GM20431 (cell line): ENCODE results near the gene GABBR2.
"Not testable (repeated sequence)": the region's sequence is repeated elsewhere in the genome, so short reads cannot be mapped to it uniquely, and the experiment has no call there.

Source experiments
- in situ Hi-C: fragments of 300-500 bp; cut with MseI, MboI; formaldehyde crosslinking; loops from one replicate; pipeline ENCODE4 v1.15.0; 2020; ENCODE audit warnings: low sequenced_read_pairs; ENCODE audit not compliant: unreplicated experiment

GABBR2 gene

DNA sequence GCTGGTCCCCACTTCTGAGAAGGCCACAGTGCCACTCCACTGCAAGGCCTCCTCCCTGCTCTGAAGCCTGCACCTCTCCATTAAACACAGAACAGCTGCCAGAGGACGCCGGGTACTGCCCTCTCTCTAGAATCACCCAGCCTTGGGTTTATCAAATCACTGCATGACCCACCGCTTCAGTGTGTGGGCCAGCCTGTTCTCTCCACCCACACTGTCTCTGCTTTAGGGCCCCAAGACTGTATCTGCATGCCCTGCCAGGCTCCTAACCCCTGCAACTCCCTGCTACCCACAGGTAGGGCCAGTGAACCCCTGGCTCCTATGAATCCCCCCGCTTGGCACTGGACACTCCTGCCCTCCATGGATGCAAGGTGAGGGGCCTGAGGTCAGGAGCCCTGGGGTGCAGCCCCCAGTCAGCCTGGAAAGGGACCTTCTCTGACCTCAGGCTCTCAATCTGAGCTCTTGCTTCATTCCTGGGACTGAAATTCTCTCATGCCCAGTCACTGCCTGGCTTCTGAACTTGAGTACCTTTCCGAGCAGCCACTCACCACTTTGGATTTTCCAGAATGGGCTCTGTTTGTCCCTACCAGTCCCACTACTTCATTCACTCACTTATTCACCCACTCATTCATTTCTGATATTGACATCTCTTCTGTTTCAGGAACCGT, 206.3 kb downstream of the GABBR2 start:
- in situ Hi-C loops: no loop called here

DNA sequence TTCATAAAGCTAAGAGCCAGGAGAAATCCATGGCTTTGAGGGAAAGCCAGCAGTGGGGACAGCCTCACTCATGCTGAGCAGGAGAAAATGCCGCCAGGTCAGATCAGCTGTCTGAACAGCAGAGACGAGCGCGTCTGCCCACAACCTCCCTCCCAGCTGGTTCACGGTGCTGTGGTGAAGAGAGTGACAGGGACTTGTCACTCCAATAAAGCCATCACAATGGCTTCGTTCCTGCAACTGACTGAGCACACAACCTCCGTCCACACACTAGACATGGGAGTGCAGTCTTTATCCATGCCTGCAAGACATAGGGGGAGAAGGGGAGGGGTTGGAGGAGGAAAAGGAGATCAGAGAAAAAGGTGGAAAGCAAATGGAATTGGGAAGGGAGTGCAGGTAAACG, 206.9 kb downstream of the GABBR2 start:
- in situ Hi-C loops: no loop called here

DNA sequence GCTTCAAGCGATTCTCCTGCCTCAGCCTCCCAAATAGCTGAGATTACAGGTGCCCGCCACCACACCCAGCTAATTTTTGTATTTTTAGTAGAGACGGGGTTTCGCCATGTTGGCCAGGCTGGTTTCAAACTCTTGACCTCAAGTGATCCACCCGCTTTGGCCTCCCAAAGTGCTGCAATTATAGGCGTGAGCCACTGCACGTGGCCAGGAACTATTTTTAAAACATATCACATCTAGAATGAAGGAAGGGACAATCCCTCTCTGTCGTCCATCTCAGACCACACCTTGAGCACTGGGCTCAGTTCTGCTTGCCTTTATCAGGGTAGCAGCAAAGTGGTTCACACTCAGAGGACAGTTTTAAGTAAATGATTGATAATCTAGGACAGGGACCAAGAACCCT, 207.5 kb downstream of the GABBR2 start:
- in situ Hi-C loops: not testable (repeated sequence)

DNA sequence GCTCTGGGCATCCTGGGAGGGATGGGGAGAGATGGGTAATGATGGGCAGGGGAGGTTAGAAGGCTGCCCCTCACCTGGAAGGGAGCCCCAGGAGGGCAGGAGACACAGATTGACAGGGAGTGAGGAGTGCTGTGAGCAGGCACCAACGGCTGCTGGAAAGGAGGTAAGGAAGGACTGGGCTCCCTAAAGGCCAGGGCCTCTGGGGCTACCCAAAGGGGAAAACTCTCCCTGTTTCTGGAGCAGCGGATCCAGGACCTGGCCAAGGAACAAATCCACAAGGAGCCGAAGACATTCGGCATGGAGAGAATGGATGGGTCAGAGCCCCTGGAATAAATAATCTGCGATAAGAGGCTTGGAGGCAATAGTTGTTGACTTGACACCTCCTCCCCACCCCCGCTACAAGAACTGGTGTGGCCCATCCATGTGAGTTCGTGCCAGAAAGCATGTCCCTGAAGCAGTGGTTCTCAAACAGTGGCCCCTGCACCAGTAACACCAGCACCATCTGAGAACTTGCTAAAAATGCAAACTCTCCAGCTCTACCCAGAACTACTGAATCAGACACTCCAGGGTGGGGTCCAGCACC, 208.3 kb downstream of the GABBR2 start:
- in situ Hi-C loops: no loop called here

DNA sequence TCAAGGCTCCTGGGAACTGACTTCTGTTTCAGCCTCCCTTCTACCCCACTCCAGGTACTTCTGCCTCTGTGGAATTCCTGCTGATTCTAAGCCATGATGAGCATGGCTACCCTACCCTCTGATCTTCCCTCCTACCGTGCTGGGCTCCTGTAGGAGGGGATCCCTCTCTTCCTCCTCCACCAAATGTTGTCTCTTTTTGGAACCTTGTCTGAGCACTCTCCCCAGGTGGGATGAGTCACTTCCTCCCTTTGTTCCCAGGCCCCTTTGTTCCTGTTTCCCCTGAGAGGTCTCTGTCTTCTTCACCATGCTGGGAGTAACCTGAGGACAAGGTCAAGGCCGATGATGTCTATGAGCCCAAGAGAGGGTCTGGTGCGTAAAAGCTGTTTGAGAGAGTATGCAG, 213.2 kb downstream of the GABBR2 start:
- in situ Hi-C loops: no loop called here

DNA sequence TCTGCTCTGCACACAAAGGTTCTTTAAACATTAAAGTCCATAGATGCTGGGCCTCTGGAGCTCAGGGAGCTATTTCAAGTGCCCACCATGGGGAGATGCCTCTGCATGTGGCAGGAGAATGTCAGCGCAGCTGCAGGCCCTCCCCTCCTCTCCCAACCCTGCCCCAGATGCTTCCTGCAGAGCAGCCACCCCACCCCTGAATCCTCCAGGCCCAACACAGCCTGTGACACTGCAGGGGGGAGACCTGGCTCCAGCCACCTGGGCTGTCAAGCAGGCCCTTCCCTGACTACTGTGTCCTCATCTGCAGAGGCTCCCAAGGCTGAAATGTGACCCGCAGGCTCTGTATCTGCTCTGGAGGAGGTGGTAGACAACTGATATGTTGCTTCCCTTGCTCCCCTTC, 213.9 kb downstream of the GABBR2 start:
- in situ Hi-C loops: no loop called here

DNA sequence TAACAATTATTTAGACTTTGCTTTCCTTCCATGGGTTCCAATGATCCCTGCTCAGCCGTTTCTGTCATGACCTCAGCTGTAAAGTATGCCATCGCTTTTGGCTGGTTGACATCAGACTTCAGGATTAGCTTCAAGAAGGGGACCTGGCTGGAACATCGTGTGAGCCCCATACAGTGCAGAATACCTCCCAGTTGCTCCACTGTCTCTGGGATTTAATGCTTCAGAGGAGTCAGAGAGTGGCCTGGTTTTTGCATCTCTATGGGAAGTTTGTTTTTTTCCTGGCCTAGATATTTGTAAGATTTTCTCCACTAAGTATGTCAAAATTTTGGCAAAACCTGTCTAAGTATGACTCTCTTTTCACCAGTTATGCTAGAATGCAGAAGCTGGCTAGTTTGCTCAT, 216.9 kb downstream of the GABBR2 start:
- in situ Hi-C loops: no loop called here

DNA sequence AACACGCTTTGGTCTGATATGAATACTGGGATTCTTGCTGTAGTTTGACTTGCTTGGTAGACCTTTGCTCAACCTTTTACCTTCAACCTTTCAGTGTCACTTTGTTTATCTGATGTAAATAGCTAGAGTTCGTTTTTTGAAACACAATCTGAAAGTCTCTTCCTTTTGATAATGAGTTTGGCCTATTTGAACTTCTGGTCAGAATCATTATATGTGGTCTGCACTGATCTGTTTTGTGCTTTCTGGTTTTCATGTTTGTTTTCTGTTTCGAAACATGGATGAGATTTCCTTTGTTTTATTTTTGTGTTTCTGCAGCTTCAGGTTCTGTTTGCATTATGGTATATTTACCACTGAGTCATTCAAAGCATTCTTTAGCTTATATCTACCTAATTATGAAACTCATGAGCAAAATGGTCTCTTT, 217.5 kb downstream of the GABBR2 start:
- in situ Hi-C loops: no loop called here

DNA sequence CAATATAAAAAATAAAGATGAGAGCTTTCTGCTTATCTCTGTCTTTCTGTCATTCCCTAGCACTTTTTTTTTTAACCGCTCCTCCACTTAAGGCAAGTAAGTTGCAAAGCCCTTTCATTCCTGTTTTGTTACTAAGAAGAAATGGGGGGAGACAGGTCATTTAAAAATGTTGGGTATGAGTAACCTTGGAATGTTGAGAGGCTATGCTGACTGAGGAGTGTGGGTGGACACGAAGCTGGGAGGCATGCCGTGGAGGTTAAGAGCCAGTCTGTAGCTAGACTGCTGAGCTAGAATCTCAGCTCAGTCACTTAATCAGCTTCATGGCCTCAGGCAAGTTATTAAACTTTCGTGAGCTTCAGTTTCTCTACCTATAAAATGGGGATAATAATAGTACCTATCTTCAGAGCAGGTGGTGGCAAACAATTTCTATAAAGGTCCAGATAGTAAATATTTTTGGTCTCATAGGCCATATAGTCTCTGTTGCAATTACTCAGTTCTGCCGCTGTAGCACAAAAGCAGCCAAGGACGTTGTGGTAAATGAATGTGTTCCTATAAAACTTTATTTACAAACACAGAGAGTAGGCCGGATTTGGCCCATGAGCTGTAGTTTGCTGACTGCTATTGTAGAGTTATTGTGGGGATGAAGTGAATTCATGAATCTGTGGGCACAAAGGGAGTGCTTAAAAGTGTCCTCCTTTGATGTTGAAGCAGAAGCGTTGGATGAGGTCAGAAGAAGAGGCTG, 220.0 kb downstream of the GABBR2 start:
- in situ Hi-C loops: no loop called here

DNA sequence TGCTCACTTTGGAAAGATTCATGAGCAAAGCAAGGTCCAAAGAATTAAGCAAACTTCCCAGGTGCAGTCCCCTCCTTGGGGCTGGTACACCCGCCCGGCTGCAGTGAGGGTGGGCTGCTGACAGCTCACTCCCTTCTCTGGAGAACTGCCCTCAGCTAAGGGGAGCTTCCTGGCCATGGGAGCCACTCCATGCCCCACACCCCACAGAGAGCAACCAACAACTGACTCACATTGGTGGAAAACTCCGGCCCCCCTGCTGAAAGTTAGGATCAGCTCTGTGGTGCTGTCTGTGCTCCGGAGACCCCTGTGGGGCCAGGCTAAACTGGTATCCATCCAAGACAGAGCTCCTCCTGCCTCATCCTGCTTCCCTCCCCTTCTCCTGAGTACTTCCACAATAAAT, 223.0 kb downstream of the GABBR2 start:
- in situ Hi-C loops: no loop called here

DNA sequence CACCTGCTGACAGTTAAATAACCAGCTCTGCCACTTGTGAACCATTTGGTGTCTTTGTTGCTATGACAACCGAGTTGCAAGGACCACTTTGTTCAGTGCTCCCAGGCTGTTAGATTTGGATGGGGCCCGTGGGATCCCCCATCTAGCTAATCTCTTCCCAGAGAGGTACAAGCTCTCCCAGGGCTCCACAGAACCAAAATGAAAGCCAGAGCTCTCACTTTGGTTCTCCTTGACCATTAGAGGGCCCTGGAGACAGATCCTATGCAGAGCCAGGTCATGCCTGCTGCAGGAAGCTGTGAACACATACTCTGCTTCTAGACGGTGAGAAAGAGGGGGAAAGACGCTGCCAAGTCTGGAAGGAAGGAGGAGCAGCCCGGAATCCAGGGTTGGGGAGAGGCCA, 224.6 kb downstream of the GABBR2 start:
- in situ Hi-C loops: no loop called here

DNA sequence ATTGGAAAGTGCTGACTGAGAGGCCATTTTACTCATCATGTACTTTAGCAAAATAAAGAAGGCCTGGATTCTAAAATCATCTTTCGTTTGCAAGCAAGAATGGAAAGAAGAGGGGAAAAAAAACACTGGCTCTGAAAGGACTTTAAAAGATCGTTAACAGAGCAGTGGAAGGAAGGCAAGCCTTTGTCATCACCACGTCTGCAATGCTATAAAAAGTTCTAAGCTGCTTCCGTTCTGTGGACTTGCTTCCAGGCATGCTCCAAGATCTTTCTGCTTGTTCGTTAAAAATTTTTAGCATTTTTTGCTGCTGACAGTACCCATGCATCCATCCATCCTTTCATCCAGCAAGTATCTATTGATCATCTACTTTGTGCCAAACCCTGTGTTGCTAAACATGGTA, 226.5 kb downstream of the GABBR2 start:
- in situ Hi-C loops: no loop called here

DNA sequence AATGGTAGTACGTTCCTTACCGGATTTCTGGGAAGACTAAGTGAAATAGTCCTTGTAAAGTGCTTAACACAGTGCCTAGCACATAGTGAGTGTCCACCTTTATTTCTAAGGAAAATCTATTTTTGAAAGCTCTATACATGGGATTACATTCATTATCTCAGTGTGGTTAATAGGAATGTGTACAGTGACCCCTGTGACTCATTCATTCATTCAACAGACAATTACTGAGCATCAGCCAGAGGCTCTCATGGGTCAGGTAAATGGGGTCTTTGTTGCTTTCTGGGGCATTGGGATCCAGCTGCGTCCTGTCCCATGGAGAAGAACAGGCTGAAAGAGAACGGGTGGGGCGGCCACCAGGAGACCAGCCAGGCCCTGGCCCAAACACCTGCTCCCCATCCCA, 227.1 kb downstream of the GABBR2 start:
- in situ Hi-C loops: no loop called here

DNA sequence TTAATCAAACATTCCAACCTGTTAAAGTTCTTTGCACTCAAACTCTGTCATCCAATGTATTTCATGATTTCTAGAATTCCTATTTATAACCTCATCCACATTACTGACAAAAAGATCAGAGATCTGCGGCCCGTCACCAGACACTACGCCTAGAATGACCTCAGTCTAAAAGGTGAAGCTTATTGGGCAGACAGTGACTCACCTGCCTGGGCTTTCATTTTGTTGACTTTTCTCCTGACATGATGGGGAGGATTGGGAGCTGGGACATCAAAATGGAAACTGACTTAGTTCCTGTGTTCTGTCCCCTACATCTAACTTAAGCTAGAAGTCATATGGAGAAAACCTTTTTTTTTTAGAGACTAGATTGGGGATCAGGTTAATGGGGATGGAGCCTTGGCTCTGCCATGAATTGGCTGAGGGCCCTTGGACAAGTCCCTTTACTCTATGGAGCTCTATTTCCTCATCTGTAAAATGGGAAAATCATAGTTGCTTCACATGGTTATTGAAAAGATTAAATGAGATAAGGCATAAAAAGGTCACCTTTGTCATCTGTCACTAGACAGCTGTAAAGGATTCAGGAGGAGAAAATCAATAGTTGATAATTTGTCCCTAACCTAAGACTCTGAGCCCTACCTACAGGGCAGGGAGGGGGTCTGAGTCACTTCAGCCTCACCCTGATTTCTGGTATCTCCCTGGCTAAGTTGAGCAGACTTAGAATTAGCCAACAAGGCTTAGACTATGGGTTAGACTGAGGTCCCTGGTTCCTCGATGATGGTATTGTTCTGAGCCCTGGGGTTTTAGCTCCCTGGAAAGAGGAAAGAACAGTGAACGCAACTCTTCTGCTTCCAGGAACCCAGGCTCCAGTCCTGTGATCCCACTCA, 228.5 kb downstream of the GABBR2 start:
- in situ Hi-C loops: no loop called here

DNA sequence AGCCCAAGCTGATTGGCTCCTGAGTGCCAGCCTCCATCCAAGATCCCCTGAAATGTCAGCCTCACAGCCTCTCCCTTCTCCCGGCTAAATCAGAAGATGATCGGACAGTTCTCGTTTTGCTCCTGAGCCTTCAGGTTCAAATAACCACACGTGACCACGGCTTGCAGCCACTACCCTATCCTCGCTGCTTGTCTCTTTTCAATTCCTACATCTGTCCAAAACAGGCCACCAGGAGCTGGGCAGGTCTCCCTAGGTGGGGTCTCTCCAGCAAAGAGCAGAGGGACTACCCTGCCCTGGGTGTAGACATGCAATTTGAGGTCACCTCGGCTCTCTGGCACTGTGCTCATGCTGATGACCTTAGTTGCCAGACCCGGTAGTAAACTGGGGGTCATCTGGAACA, 229.3 kb downstream of the GABBR2 start:
- in situ Hi-C loops: no loop called here

DNA sequence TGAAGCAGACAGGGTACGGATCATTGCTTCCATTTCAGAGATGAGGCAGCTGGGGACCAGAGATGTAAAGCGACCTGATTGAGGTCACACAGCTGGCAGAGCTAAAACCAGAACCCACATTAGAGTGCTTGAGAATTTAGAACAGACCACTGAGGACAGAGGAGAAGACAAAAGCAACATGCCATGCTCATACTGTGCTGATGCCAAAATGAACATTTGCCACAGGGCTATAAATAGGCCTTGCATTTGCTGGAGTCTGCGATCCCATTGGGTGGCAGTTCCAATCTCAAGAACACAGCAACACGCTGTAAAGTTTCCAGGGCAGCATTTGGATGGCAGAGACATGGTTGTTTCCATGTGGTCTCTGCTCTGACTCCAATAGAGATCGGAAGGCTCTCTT, 230.9 kb downstream of the GABBR2 start:
- in situ Hi-C loops: no loop called here

DNA sequence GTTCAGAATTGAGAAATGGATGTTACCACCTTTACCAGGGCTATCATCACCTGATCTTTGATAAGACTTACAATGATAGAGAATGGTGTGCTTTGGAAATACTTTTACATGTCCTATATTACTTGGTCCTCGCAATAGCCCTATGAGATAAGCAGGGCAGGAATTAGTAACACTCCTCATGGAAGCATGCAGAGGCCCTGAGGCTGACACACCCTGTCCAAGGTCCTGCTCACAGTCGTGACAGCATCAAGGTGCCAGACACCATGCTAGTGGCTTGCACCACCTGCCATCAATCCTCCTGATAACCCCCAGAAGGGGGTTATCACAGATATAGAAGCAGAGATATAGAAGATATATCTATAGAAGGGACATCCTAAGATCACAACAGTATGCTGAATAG, 236.5 kb downstream of the GABBR2 start:
- in situ Hi-C loops: no loop called here

DNA sequence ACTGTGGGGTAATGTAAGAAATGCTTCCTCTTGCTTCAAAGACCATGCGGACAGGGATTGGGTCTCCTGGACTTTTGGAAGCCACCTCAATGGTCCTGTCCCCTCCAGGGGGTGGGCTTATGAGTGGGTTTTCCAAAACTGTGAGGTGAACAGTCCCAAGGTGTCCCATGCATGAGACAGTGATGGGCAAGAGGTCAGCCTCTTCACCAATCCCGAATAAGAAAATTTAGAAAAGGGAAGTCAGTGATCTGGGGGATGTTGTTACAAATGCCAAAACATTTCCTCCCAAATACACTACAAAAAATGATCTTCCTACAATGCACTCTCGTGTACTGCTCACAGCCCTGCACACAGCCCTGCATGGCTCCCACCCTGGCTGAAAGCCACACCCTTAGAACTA, 237.6 kb downstream of the GABBR2 start:
- in situ Hi-C loops: no loop called here

DNA sequence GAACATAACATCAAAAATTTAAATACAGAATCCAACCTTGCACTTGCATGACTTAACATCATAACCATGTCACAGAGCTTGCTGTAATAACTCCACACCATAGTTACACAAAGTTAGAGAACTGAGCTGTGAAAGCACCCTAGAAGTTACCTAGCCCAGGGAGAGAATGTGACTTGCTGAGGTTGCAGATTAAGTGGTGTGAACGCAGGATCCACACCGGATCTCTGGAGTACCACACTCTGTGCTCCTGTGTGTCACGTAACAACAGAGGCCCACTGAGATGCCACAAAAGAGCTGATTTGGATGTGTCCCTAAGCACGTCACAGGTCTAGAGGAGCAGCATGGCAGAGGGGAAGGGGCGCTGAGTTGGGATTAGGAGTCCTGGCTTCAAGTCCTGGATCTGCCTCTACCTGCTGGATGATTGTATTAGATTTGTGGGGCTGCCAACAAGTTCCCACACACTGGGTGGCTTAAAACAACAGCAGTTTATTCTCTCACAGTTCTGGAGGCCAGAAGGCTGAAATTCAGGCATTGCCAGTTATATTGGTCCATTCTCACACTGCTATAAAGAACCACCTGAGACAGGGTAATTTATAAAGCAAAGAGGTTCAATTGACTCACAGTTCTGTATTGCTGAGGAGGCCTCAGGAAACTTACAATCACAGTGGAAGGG, 240.0 kb downstream of the GABBR2 start:
- in situ Hi-C loops: no loop called here

DNA sequence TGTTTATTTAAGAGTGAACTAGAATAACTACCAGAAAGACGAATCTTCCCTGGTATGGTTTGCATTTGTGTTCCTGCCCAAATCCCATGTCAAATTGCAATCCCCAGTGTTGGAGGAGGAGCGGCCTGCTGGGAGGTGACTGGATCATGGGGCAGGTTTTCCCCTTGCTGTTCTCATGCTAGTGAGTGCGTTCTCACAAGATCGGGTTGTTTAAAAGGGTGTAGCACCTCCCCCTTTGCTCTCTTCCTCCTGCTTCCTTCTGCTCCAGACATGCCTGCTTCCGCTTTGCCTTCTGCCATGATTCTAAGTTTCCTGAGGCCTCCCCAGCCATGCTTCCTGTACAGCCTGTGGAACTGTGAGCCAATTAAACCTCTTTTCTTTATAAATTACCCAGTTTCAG, 242.9 kb downstream of the GABBR2 start:
- in situ Hi-C loops: no loop called here
